Measurements from ENCODE around the gene VCAN. TPM values are rescaled to one million over a fixed set of nuclear protein-coding genes. Genes with fewer than 3 reads are reported as not detected.

Gene VCAN
- total RNA-seq, 4 donors from 2014 or later: 10.5 to 40.4 (median 16.6) TPM

DNA sequence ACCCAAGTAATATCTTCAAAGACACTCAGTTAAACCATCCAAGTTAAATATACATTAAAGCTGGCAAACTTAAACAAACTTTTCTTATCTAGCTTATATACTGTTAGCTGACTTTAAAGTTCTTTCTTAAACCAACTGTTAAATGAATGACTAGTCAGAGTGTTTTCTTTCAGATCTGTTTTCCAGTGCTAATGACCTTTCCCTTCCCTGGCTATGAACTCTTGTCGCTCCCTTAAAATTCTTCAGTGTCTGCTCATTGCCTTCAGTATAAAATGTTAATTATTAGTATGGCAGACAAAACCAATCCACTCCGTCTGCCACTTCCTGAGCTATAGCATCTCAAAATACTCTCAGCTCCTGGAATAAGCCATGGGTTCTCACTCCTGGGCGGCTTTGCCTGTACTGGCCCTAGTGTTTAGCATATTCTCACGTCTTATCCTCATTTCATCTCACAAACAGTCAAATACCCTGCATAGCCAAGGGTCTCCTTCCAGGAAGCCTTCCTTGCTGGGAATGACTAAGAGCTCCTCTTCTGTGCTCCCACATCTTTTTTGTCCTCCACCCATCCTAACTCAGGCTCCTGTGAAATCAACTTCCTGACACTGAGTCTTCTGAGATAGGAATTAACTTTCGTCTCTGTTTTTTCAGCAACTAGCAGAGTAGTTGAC, 87.7 kb downstream of the VCAN start:
- no peak overlapping the region for H3K27ac ChIP-seq
- no peaks in the 10 kb centered on the region for H3K9me3 ChIP-seq
- no peak for TF ChIP-seq POLR2A (IDR thresholded peaks at IDR 0.05)
- TF ChIP-seq, protein P1, sequence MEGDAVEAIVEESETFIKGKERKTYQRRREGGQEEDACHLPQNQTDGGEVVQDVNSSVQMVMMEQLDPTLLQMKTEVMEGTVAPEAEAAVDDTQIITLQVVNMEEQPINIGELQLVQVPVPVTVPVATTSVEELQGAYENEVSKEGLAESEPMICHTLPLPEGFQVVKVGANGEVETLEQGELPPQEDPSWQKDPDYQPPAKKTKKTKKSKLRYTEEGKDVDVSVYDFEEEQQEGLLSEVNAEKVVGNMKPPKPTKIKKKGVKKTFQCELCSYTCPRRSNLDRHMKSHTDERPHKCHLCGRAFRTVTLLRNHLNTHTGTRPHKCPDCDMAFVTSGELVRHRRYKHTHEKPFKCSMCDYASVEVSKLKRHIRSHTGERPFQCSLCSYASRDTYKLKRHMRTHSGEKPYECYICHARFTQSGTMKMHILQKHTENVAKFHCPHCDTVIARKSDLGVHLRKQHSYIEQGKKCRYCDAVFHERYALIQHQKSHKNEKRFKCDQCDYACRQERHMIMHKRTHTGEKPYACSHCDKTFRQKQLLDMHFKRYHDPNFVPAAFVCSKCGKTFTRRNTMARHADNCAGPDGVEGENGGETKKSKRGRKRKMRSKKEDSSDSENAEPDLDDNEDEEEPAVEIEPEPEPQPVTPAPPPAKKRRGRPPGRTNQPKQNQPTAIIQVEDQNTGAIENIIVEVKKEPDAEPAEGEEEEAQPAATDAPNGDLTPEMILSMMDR (IDR thresholded peaks at IDR 0.05): no peak
- no peaks in the 10 kb centered on the region for H3K4me1 ChIP-seq
- no peaks in the 10 kb centered on the region for H3K27me3 ChIP-seq
- H3K4me3 ChIP-seq: no peak overlapping the region
- H3K36me3 ChIP-seq: no peaks in the 10 kb centered on the region
- DNase-seq: no peak

DNA sequence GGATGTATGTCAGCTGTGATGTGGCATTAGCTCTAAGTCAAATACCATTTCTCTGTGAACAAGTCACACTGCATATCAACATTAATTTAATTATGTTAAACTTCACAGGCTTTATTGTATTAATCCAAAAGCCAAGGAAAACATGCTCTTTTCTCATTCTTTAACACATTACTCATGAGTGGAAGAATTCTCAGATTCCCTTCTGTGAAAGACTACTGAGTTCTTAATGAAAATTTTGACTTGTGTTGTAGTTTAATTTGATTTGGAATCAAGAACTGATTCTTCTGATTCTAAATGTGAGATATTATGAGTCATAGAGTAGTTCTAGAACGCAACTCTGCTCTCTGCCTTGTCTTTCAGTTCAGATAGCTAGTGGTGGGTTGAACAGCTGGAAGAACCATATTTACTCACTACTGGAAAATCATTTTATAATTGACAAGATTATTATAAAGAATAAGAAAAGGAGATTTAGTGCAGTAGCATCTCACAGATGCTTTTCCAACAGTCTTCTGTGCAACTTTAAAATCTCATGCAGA, 90.6 kb downstream of the VCAN start:
- no peaks in the 10 kb centered on the region for H3K36me3 ChIP-seq
- H3K4me1 ChIP-seq: no peaks in the 10 kb centered on the region
- no peak overlapping the region for H3K27ac ChIP-seq
- no peak overlapping the region for H3K4me3 ChIP-seq
- no peak for TF ChIP-seq POLR2A (IDR thresholded peaks at IDR 0.05)
- TF ChIP-seq, protein P1 (IDR thresholded peaks at IDR 0.05): no peak
- no peaks in the 10 kb centered on the region for H3K27me3 ChIP-seq
- no peak for DNase-seq
- H3K9me3 ChIP-seq: no peaks in the 10 kb centered on the region

DNA sequence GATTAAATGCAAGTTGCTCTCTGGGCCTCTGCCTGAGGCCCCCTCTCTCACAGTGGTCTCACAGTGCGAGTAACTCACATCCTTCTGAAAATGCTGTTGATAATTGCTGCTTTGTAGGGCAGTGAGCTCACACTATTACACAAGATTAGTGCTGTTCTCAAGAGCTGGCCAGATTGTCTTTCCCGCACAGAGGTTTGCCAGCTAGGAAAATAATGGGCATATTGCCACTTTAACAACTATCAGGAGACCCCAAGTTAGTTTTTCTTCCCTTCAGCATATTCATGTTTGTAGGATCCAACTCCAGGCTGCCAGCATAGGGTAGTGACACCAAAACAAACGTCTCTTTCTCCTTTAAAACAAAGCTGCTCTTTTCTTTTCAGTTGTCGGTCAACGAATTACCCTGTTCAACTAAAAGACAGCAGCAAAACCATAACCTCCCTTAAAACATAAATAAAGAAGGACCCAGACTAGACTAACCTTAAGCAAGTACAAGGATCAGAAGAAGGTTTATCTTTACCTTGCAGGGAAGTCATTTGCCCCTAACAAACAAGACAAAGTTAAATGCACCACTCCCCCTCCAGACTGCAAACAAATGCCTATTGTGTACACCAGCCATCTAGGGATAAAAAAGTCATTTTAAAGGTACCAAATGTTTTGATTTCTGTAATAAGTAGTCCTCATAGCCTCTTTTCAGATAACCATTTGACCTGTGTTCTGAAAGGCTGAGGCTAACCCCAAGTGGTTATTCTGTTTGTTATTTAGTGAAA, 91.4 kb downstream of the VCAN start:
- Histone ChIP-seq H3K4me3 (no peak overlapping the region), H3K36me3 (no peaks in the 10 kb centered on the region), H3K27me3 (no peaks in the 10 kb centered on the region), H3K27ac (peak overlapping the region in 1 of 4 donors; percentile 21), H3K9me3 (no peaks in the 10 kb centered on the region), H3K4me1 (no peaks in the 10 kb centered on the region)
- TF ChIP-seq POLR2A (IDR thresholded peaks at IDR 0.05): no peak
- TF ChIP-seq, protein P1 (IDR thresholded peaks at IDR 0.05): no peak
- no peak for DNase-seq

DNA sequence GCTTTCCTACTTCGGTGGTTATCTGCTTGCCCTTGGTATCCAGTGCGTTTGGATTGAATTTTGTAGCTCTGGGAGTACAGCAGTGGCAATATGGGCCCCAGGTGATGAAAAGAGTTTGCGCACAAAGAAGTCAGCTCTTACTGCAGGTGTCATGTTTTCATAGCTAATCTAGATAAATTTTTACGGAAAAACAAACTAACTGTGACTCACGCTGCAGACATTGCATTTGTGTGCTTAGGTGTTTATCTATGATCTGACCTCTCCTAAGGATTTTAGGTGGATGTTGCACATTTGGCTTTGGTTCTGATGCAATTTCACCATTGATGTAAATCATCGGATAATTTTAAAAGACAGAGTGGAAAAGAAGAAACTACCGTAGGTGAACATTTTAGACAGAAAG, 92.1 kb downstream of the VCAN start:
- Histone ChIP-seq H3K27ac (no peak overlapping the region), H3K4me3 (no peak overlapping the region), H3K36me3 (no peaks in the 10 kb centered on the region), H3K9me3 (no peaks in the 10 kb centered on the region), H3K27me3 (no peaks in the 10 kb centered on the region), H3K4me1 (no peaks in the 10 kb centered on the region)
- TF ChIP-seq POLR2A (IDR thresholded peaks at IDR 0.05): no peak
- TF ChIP-seq, protein P1 (IDR thresholded peaks at IDR 0.05): no peak
- no peak for DNase-seq

DNA sequence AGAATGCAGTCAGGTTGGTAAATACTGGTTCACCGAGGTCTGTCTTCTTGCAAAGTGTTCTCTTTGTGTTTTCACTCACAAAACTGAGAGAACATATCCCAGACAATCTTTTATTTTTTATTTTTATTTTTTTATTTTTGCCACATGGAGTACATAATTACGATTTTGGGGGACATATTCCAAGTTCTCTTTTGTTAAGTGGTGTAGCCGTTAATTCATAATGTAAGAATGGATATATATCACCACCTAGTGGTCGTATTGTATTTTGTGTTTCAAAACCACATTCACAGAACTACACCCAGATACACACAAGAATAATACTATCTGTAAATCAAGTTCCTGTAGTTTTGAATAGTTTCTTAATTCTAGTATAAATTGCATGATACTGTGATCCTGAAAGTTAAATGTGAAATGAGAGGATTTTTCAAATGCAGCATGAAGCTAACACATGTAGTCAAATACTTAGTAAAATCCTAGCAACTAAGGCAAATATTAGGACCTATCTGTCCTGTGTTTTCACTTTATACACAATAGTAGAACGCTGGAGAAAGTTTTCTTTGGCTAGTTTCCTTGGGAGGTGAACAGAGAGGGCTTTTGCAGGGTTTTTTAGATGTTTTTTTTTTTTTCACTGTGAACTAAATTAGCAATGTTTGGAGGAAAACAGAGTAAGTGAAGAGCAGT, 92.7 kb downstream of the VCAN start:
- H3K27ac ChIP-seq: no peak overlapping the region

More for the DNA sequence above, 92.7 kb downstream of the VCAN start:
- H3K4me3 ChIP-seq: no peak overlapping the region
- H3K36me3 ChIP-seq: no peaks in the 10 kb centered on the region
- H3K4me1 ChIP-seq: no peaks in the 10 kb centered on the region
- no peak for TF ChIP-seq POLR2A (IDR thresholded peaks at IDR 0.05)
- TF ChIP-seq, protein P1 (IDR thresholded peaks at IDR 0.05): peak; percentile 23 to 73 (median 58)
- no peaks in the 10 kb centered on the region for H3K27me3 ChIP-seq
- H3K9me3 ChIP-seq: no peaks in the 10 kb centered on the region
- DNase-seq: no peak

Data from Peyer's patch (tissue), 4 donors.